MM.1S (cell line): ENCODE data around the gene MAP3K5.

Experiments used
- DNase-seq: peaks from one replicate; pipeline ENCODE4 v3.0.0-alpha.2; 2015
- H2AFZ ChIP-seq: fragments of 300-600 bp; sonication (generic); 2 replicates; pipeline ENCODE4 v1.6.0; 2016; ENCODE audit warnings: antibody characterized with exemption, low read length
- H3F3A ChIP-seq: fragments of 300-600 bp; sonication (generic); 2 replicates; pipeline ENCODE4 v1.6.1; 2016; ENCODE audit warnings: mild to moderate bottlenecking, antibody characterized with exemption, low read length, moderate library complexity, mixed read lengths; ENCODE audit not compliant: insufficient read depth
- H3K27ac ChIP-seq: fragments of 300-600 bp; sonication (generic); 2 replicates; pipeline ENCODE4 v1.5.1; 2016; ENCODE audit warnings: mild to moderate bottlenecking, low read length
- H3K27me3 ChIP-seq: fragments of 300-600 bp; sonication (generic); replicated peaks from 2 replicates; pipeline ENCODE4 v1.6.0; 2016; ENCODE audit warnings: low read length; ENCODE audit not compliant: insufficient read depth
- H3K36me3 ChIP-seq: fragments of 300-600 bp; sonication (generic); replicated peaks from 2 replicates; pipeline ENCODE4 v1.6.1; 2016; ENCODE audit warnings: mild to moderate bottlenecking, low read length, mixed read lengths; ENCODE audit not compliant: insufficient read depth
- H3K4me1 ChIP-seq: fragments of 300-600 bp; sonication (generic); 2 replicates; pipeline ENCODE4 v1.6.1; 2016; ENCODE audit warnings: low read length, mixed read lengths
- H3K4me2 ChIP-seq: fragments of 300-600 bp; sonication (generic); 2 replicates; pipeline ENCODE4 v1.6.0; 2016; ENCODE audit warnings: low read depth, low read length
- H3K4me3 ChIP-seq: fragments of 300-600 bp; sonication (generic); 2 replicates; pipeline ENCODE4 v1.5.1; 2016; ENCODE audit warnings: low read length, mixed read lengths
- H3K79me2 ChIP-seq: fragments of 300-600 bp; sonication (generic); 2 replicates; pipeline ENCODE4 v1.6.1; 2016; ENCODE audit warnings: mixed run types, low read length, mixed read lengths
- H3K9ac ChIP-seq: fragments of 300-600 bp; sonication (generic); 2 replicates; pipeline ENCODE4 v1.6.1; 2016; ENCODE audit warnings: low read length, mixed read lengths
- H3K9me2 ChIP-seq: fragments of 300-600 bp; sonication (generic); replicated peaks from 2 replicates; pipeline ENCODE4 v1.6.1; 2016; ENCODE audit warnings: mild to moderate bottlenecking, low read length, mixed read lengths; ENCODE audit not compliant: insufficient read depth
- H3K9me3 ChIP-seq: fragments of 300-600 bp; sonication (generic); replicated peaks from 2 replicates; pipeline ENCODE4 v1.6.1; 2016; ENCODE audit warnings: mild to moderate bottlenecking, low read length, mixed read lengths; ENCODE audit not compliant: insufficient read depth
- H4K20me1 ChIP-seq: fragments of 300-600 bp; sonication (generic); 2 replicates; pipeline ENCODE4 v1.6.1; 2016; ENCODE audit warnings: mild to moderate bottlenecking, low read length, moderate library complexity, mixed read lengths; ENCODE audit not compliant: insufficient read depth
- EZH2 ChIP-seq: fragments of 300-600 bp; sonication (generic); optimal IDR thresholded peaks from 2 replicates; pipeline ENCODE3; 2017; ENCODE audit warnings: low read depth, mild to moderate bottlenecking, antibody characterized with exemption, low read length, mixed read lengths
- EZH2phosphoT487 ChIP-seq: fragments of 300-600 bp; sonication (generic); IDR thresholded peaks from 2 replicates; pipeline ENCODE4 v1.6.1; 2018; ENCODE audit warnings: antibody characterized with exemption, low read length
- TF ChIP-seq, protein P1 (sequence below): fragments of 300-600 bp; sonication (generic); IDR thresholded peaks from 2 replicates; pipeline ENCODE4 v1.5.1; 2016; ENCODE audit warnings: antibody characterized with exemption, low read length, mixed read lengths

Gene MAP3K5

DNA sequence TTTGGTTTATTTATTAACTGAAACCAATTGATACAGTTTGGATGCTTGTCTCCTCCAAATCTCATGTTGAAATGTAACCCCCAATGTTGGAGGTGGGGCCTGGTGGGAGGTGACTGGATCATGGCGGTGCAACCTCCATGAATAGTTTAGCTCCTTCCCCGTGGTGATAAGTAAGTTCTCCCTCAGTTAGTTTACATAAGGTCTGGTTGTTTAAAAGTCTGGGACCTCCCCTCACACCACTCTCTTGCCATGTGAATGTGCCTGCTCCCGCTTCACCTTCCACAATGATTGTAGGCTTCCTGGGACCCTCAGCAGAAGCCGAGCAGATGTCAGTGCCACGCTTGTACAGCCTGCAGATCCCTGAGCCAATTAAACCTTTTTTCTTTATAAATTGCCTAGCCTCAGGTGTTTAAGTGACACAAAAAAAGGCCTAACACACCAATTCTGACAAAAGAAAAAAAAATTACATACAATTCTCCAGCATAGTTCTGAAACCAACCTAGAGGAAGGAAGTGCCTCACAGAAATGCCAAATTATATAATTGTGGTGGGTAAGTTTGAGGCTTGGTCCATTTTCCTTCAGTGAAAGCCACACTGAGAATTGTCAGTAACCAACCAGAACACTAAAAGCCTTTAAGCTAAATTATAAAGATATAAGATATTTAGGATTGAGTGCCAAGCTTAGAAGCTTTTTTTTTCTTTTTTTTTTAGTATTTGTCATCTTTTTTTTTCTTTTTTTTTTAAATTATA is 257.1 kb downstream of the MAP3K5 start:
- no peaks in the 10 kb centered on the region for H3K9me3 ChIP-seq
- no peak overlapping the region for H3K9ac ChIP-seq
- H3K4me1 ChIP-seq = peaks cover 4% of the 10 kb centered on the region; the same call in 1 of the 2 replicates
- no peaks in the 10 kb centered on the region for H3K36me3 ChIP-seq
- no peaks in the 10 kb centered on the region for H3F3A ChIP-seq
- DNase-seq = no peak
- no peaks in the 10 kb centered on the region for H3K79me2 ChIP-seq
- no peak overlapping the region for H3K4me3 ChIP-seq
- no peak overlapping the region for H3K4me2 ChIP-seq
- no peaks in the 10 kb centered on the region for H3K9me2 ChIP-seq
- no peak overlapping the region for H3K27ac ChIP-seq
- H4K20me1 ChIP-seq = no peaks in the 10 kb centered on the region
- TF ChIP-seq EZH2 (no peak), EZH2phosphoT487 (no peak)
- TF ChIP-seq, protein P1, sequence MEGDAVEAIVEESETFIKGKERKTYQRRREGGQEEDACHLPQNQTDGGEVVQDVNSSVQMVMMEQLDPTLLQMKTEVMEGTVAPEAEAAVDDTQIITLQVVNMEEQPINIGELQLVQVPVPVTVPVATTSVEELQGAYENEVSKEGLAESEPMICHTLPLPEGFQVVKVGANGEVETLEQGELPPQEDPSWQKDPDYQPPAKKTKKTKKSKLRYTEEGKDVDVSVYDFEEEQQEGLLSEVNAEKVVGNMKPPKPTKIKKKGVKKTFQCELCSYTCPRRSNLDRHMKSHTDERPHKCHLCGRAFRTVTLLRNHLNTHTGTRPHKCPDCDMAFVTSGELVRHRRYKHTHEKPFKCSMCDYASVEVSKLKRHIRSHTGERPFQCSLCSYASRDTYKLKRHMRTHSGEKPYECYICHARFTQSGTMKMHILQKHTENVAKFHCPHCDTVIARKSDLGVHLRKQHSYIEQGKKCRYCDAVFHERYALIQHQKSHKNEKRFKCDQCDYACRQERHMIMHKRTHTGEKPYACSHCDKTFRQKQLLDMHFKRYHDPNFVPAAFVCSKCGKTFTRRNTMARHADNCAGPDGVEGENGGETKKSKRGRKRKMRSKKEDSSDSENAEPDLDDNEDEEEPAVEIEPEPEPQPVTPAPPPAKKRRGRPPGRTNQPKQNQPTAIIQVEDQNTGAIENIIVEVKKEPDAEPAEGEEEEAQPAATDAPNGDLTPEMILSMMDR = no peak
- no peak overlapping the region for H2AFZ ChIP-seq
- H3K27me3 ChIP-seq = no peaks in the 10 kb centered on the region

DNA sequence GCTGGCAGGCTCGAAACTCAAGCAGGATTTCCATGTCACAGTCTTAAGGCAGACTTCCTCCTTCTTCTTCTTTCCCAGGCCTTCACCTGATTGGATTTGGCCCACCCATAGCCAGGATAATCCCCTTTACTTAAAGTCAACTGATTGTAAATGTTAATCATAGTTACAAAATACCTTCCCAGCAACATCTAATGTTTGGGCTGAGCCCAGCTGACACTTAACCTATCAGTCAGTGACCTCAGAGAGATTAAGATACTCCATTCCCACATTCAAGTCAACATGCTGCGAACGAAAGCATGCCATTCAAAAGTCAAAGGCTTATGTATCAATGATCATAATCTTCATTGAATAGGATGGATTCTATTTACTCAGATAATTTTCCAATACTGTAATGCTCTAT is 258.0 kb downstream of the MAP3K5 start:
- Histone ChIP-seq H3K36me3 (no peaks in the 10 kb centered on the region), H3K9me2 (no peaks in the 10 kb centered on the region), H3K4me1 (peaks cover 4% of the 10 kb centered on the region; the same call in 1 of the 2 replicates), H3K9me3 (no peaks in the 10 kb centered on the region), H3K27me3 (no peaks in the 10 kb centered on the region), H3K4me2 (no peak overlapping the region), H3K4me3 (no peak overlapping the region), H2AFZ (no peak overlapping the region), H3K79me2 (no peaks in the 10 kb centered on the region), H4K20me1 (no peaks in the 10 kb centered on the region), H3K9ac (no peak overlapping the region), H3F3A (no peaks in the 10 kb centered on the region), H3K27ac (no peak overlapping the region)
- no peak for DNase-seq
- no peak for TF ChIP-seq EZH2phosphoT487
- TF ChIP-seq EZH2 = no peak
- TF ChIP-seq, protein P1 = no peak

DNA sequence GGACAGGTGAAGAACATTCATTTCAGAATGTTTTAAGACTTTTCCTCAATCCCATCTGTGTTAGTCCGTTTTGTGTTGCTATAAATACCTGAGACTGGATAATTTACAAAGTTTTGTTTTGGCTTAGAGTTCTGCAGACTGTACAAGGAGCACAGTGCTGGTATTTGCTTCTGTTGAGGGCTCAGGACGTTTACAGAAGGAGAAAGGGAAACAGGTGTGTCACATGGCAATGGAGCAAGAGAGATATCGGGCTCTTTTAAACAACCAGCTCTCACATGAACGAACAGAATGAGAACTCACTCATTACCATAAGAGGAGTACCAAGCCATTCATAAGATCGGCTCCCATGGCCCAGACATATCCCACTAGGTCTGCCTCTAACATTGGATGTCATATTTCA is 258.8 kb downstream of the MAP3K5 start:
- no peaks in the 10 kb centered on the region for H3F3A ChIP-seq
- no peak overlapping the region for H3K4me2 ChIP-seq
- DNase-seq = no peak
- H3K4me1 ChIP-seq = peaks cover 4% of the 10 kb centered on the region; the same call in 1 of the 2 replicates
- H3K36me3 ChIP-seq = no peaks in the 10 kb centered on the region
- TF ChIP-seq EZH2 = no peak
- H3K9ac ChIP-seq = no peak overlapping the region
- no peak overlapping the region for H3K27ac ChIP-seq
- no peaks in the 10 kb centered on the region for H3K9me3 ChIP-seq
- H3K27me3 ChIP-seq = no peaks in the 10 kb centered on the region
- H4K20me1 ChIP-seq = no peaks in the 10 kb centered on the region
- no peak overlapping the region for H2AFZ ChIP-seq
- H3K79me2 ChIP-seq = 0 out of 2 replicates have a peak, but pooled peaks cover 3% of the 10 kb centered on the region
- H3K9me2 ChIP-seq = no peaks in the 10 kb centered on the region
- no peak overlapping the region for H3K4me3 ChIP-seq

DNA sequence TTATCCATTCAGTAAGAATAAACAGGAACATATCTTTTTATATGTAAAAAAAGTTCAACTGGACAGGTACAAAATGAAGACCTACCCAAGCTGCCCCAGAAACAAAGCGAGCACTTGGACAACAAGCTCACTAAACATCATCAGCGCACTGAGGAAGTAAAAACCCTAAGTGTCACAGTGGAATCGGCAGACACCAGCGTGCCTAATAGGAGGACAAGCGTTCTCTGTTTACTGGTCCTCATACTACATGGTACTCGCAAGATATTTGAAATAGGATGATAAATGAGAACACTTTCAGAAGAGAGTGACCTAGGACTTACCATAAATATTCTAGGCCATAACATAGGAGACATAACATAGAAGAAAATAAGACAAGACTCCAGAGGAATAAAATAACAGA is 260.2 kb downstream of the MAP3K5 start:
- TF ChIP-seq, protein P1 = no peak
- TF ChIP-seq EZH2phosphoT487 (no peak), EZH2 (no peak)
- H3K9me2 ChIP-seq = no peaks in the 10 kb centered on the region
- H3K4me1 ChIP-seq = peaks cover 4% of the 10 kb centered on the region; the same call in 1 of the 2 replicates
- no peaks in the 10 kb centered on the region for H3F3A ChIP-seq
- H3K36me3 ChIP-seq = no peaks in the 10 kb centered on the region
- DNase-seq = no peak
- no peaks in the 10 kb centered on the region for H4K20me1 ChIP-seq
- 0 out of 2 replicates have a peak, but pooled peaks cover 3% of the 10 kb centered on the region for H3K79me2 ChIP-seq
- H3K4me3 ChIP-seq = no peak overlapping the region
- no peaks in the 10 kb centered on the region for H3K9me3 ChIP-seq
- no peaks in the 10 kb centered on the region for H3K27me3 ChIP-seq
- H3K9ac ChIP-seq = no peak overlapping the region
- H3K4me2 ChIP-seq = no peak overlapping the region
- no peak overlapping the region for H2AFZ ChIP-seq
- no peak overlapping the region for H3K27ac ChIP-seq
